GM12875 (cell line): ENCODE data around the gene XRCC4.

Experiments
- H3K4me3 ChIP-seq: one replicate; pipeline ENCODE4 v1.5.1; 2011; ENCODE audit warnings: low read depth, low read length, control low read depth
- CTCF ChIP-seq: IDR thresholded peaks from 2 replicates; pipeline ENCODE4 v1.5.1; 2011; ENCODE audit warnings: low read depth, mild to moderate bottlenecking, control low read depth, inconsistent platforms, low read length, moderate library complexity, borderline replicate concordance; ENCODE audit not compliant: insufficient read depth

XRCC4 gene

DNA sequence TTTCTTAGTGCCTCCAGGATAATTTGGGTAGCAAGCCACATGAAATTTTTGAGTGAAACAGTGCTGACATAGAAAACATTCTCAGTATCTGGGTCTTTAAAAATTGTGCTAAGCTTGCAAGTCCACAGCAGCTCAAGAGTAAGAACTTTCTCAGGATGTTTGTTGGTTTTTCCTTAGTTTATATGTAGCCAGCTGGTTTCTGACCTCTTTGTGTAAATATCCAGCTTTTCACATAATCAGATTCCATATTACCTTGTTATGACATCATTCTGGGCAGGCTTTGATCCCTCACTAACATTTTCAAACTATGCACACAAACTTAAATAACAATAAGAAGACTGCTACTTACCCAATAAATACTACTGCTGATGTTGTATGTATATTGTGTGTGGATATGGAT, 311.3 kb downstream of the XRCC4 start:
- H3K4me3 ChIP-seq: no peak overlapping the region
- no peak for TF ChIP-seq CTCF

DNA sequence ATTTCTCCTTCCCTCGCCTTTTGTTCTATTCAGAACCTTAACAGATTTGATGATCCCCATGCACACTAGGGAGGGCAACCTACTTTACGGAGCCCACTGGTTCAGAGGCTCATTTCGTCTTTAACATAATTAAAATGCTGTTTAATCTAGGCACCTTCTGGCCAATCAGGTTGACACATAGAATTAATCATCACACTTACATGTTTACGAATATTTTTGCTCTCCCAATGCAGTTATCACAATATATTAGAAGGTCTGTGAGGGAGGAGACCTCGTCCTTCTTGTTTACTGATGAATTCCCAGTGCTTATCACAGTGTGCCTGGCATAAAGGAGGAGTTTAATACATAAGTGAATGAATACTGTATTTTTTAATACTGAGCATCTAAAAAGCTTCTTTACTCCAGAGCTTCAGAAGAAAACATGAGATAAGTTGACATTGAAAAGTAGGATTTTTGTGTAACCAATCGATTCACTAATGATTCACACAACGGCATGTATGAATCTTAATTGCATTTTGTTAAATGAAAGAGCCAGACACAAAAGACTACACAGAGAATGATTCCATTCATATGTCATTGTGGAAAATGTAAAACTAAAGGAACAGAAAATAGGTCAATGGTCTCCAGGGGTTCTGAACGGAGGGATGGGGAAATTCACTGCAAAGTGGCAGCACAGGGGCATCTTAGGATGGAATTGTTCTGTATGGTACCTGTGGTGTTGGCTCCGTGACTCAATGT, 315.6 kb downstream of the XRCC4 start:
- no peak overlapping the region for H3K4me3 ChIP-seq
- TF ChIP-seq CTCF: no peak

- H3K4me3 ChIP-seq: no peak overlapping the region
- no peak for TF ChIP-seq CTCF
Measured at GRCh38 chr5:83393504-83393866, 316.1 kb downstream of the XRCC4 start.

- TF ChIP-seq CTCF: no peak
- H3K4me3 ChIP-seq: no peak overlapping the region
Measured at GRCh38 chr5:83394190-83394589, 316.8 kb downstream of the XRCC4 start.

DNA sequence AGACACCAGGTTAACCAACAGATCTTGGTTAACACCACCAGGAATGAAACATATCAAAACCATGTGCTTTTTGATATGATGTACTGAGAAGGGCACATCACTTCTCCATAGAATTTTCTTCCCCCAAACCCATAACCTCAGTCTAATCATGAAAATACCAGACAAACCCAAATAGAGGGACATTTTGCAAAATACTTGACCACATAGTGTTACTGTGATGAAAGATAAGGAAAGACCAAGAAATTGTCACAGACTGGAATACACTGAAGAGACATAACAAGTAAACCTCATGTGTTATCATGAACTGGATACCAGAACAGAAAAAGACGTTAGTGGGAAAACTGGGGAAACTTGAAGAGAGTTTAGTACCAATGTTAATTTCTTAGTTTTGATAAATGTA, 319.3 kb downstream of the XRCC4 start:
- no peak overlapping the region for H3K4me3 ChIP-seq

GRCh38 chr5:83397658-83398057, 320.3 kb downstream of the XRCC4 start:
- no peak for TF ChIP-seq CTCF

More for the DNA sequence above, 319.3 kb downstream of the XRCC4 start:
- TF ChIP-seq CTCF: no peak

DNA sequence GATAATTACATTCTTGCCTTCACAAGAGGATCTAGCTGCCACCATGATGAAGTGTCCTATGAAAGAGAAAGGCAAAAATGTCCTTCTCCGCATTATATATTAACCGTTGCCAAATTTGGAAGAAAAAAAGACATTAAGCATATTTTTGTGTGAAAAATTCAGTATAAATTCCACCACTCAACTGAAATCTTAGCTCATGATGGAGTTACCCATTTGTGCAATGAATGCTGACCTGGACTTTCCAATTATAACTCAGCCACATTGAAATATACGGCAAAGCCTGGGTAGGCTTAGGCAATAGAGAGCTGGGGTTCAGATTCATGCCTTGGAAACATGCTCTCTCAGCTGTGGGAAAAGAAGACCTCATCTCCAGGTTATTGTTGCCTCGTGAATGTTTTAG, 322.9 kb downstream of the XRCC4 start:
- H3K4me3 ChIP-seq: no peak overlapping the region
- TF ChIP-seq CTCF: no peak

More at GRCh38 chr5:83397658-83398057, 320.3 kb downstream of the XRCC4 start:
- no peak overlapping the region for H3K4me3 ChIP-seq
